WTC11 (cell line): ENCODE measurements around the gene DHRS7. TPM values are rescaled to one million over a fixed set of nuclear protein-coding genes. Genes with fewer than 3 reads are reported as not detected.

Experiments
- ATAC-seq: fragments of 200-7000 bp; cut with Tn5 transposase; 2 replicates; pipeline ENCODE4 v1.10.0; 2021; ENCODE audit warnings: mild to moderate bottlenecking, moderate library complexity
- CTCF ChIA-PET: fragments of 300-600 bp; sonication (Branson Sonifier 250); formaldehyde crosslinking; loops from one replicate; lab custom pipeline; 2021; ENCODE audit warnings: antibody characterized with exemption; lab: Charles Lee
- POLR2A ChIA-PET: fragments of 350-600 bp; sonication (Branson Sonifier 250); formaldehyde crosslinking; loops from one replicate; lab custom pipeline; 2021; ENCODE audit warnings: antibody characterized with exemption; lab: Charles Lee
- DNase-seq: peaks from one replicate; pipeline ENCODE4 v3.0.0; 2021; ENCODE audit warnings: low spot score
- H3K27ac Mint-ChIP-seq: 2 replicates; pipeline ENCODE4 v1.8.0; 2021; ENCODE audit warnings: mixed read lengths
- H3K27me3 Mint-ChIP-seq: 2 replicates; pipeline ENCODE4 v1.8.0; 2021; ENCODE audit warnings: low read depth, mild to moderate bottlenecking, moderate library complexity, mixed read lengths
- H3K36me3 Mint-ChIP-seq: 2 replicates; pipeline ENCODE4 v1.8.0; 2021; ENCODE audit warnings: mixed read lengths
- H3K4me1 Mint-ChIP-seq: 2 replicates; pipeline ENCODE4 v1.8.0; 2022; ENCODE audit warnings: mixed read lengths
- H3K4me3 Mint-ChIP-seq: 2 replicates; pipeline ENCODE4 v1.8.0; 2021; ENCODE audit warnings: mild to moderate bottlenecking, moderate library complexity, mixed read lengths
- H3K9me3 Mint-ChIP-seq: 2 replicates; pipeline ENCODE4 v1.8.0; 2021; ENCODE audit warnings: mixed read lengths
- ATF6 ChIP-seq: sonication (generic); formaldehyde crosslinking; IDR thresholded peaks from 2 replicates; pipeline ENCODE4 v1.8.1; 2023; ENCODE audit warnings: mild to moderate bottlenecking, missing genetic modification reagents
- FOXJ3 ChIP-seq: sonication (generic); formaldehyde crosslinking; IDR thresholded peaks from 2 replicates; pipeline ENCODE4 v1.9.0; 2021; ENCODE audit warnings: missing genetic modification reagents, mild to moderate bottlenecking, borderline replicate concordance
- NFATC4 ChIP-seq: fragments of 250-450 bp; sonication (Bioruptor Pico); IDR thresholded peaks from 2 replicates; pipeline ENCODE4 v1.9.0; 2021; ENCODE audit warnings: mild to moderate bottlenecking
- NFYB ChIP-seq: sonication (generic); formaldehyde crosslinking; conservative IDR thresholded peaks from 2 replicates; pipeline ENCODE4 v1.8.0; 2022; ENCODE audit warnings: low read depth, missing genetic modification reagents
- NR2C2 ChIP-seq: sonication (generic); formaldehyde crosslinking; IDR thresholded peaks from 2 replicates; pipeline ENCODE4 v1.8.0; 2022; ENCODE audit warnings: mild to moderate bottlenecking, missing genetic modification reagents
- NR3C1 ChIP-seq: sonication (generic); formaldehyde crosslinking; conservative IDR thresholded peaks from 2 replicates; pipeline ENCODE4 v1.8.1; 2023; ENCODE audit warnings: low read depth, mild to moderate bottlenecking, missing genetic modification reagents
- PRDM15 ChIP-seq: sonication (generic); formaldehyde crosslinking; IDR thresholded peaks from 2 replicates; pipeline ENCODE4 v1.8.0; 2022; ENCODE audit warnings: missing genetic modification reagents
- PRRX2 ChIP-seq: fragments of 250-450 bp; sonication (Bioruptor Pico); IDR thresholded peaks from 2 replicates; pipeline ENCODE4 v1.8.0; 2021; ENCODE audit warnings: mild to moderate bottlenecking
- RELA ChIP-seq: sonication (generic); formaldehyde crosslinking; IDR thresholded peaks from 2 replicates; pipeline ENCODE4 v1.8.1; 2022; ENCODE audit warnings: missing genetic modification reagents, mild to moderate bottlenecking, borderline replicate concordance
- TCF7 ChIP-seq: sonication (generic); formaldehyde crosslinking; IDR thresholded peaks from 2 replicates; pipeline ENCODE4 v1.8.0; 2022; ENCODE audit warnings: mild to moderate bottlenecking, low read depth, missing genetic modification reagents, moderate library complexity
- USF2 ChIP-seq: sonication (generic); formaldehyde crosslinking; IDR thresholded peaks from 2 replicates; pipeline ENCODE4 v1.8.1; 2023; ENCODE audit warnings: mild to moderate bottlenecking, missing genetic modification reagents, moderate library complexity
- ZNF232 ChIP-seq: sonication (generic); formaldehyde crosslinking; IDR thresholded peaks from 2 replicates; pipeline ENCODE4 v1.8.0; 2022; ENCODE audit warnings: mild to moderate bottlenecking, missing genetic modification reagents
- ZNF281 ChIP-seq: sonication (generic); formaldehyde crosslinking; IDR thresholded peaks from 2 replicates; pipeline ENCODE4 v1.8.0; 2023; ENCODE audit warnings: mild to moderate bottlenecking, missing genetic modification reagents
- total RNA-seq: library from RNA; stranded (reverse); gene quantifications from 3 replicates; pipeline ENCODE4 v1.2.3, GENCODE V29; 2021

The DHRS7 gene
- total RNA-seq, 1 experiment from 2014 or later = 39.9 TPM

DNA sequence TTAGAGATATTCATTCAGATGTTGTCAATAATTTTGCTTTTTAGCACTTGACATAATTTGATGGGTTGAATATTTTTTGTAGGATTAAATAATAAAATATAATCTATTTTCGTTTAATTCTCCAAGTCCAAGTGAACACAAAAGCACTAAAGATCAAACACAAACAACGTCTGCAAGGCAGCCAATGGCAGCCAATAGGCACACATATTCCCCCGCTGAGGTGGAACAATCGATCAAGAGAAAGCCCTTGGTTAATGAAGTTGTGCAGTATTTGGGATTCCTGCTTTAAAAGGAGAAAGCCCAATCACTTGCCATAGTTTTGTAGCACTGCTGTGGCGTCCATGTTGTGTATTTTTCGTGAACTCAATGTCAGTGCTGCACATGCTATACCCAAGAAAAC lies 1.5 kb downstream of the DHRS7 start:
- Mint-ChIP-seq H3K27me3 (peaks cover 6% of the 10 kb centered on the region), H3K9me3 (no peaks in the 10 kb centered on the region), H3K27ac (no peak overlapping the region), H3K36me3 (no peaks in the 10 kb centered on the region), H3K4me3 (peak overlapping the region; percentile 97), H3K4me1 (peaks cover 37% of the 10 kb centered on the region)
- CTCF ChIA-PET = interaction anchor here (2.2 kb wide), 1 partner anchor 21 kb away, joined by 14 read pairs; no protein-coding TSS in a partner anchor
- ATAC-seq (no peak), DNase-seq (no peak)
- TF ChIP-seq TCF7 (CRISPR knock-in tag) = no peak
- no peak for TF ChIP-seq ZNF281
- no peak for TF ChIP-seq ATF6 (CRISPR knock-in tag)
- TF ChIP-seq RELA = no peak
- no peak for TF ChIP-seq NR3C1 (CRISPR knock-in tag)
- TF ChIP-seq PRDM15 (CRISPR knock-in tag) = no peak
- no peak for TF ChIP-seq NR2C2 (CRISPR knock-in tag)
- TF ChIP-seq NFATC4 = no peak
- TF ChIP-seq NFYB (CRISPR knock-in tag) = no peak
- no peak for TF ChIP-seq PRRX2 (CRISPR knock-in tag)
- no peak for TF ChIP-seq ZNF232 (CRISPR knock-in tag)
- POLR2A ChIA-PET = interaction anchor here (1.8 kb wide), 1 partner anchor 9 kb away, joined by 6 read pairs; no protein-coding TSS in a partner anchor

- no peaks in the 10 kb centered on the region for H3K36me3 Mint-ChIP-seq
- H3K27ac Mint-ChIP-seq = peak overlapping the region; percentile 43
- POLR2A ChIA-PET = no interaction called here
Observed at GRCh38 chr14:60161196-60162107, 3.7 kb downstream of the DHRS7 start.

More at GRCh38 chr14:60161196-60162107, 3.7 kb downstream of the DHRS7 start:
- Mint-ChIP-seq H3K27me3 (peaks cover 6% of the 10 kb centered on the region), H3K9me3 (no peaks in the 10 kb centered on the region), H3K4me3 (no peak overlapping the region), H3K4me1 (peaks cover 37% of the 10 kb centered on the region)
- ATAC-seq (peak; percentile 9), DNase-seq (no peak)
- TF ChIP-seq USF2 (CRISPR knock-in tag) = peak; percentile 60; the same call in 1 of the 2 replicates
- no peak for TF ChIP-seq FOXJ3 (CRISPR knock-in tag)
- CTCF ChIA-PET = interaction anchor here (0.7 to 1.0 kb wide), 2 partner anchors 22 to 27 kb away, joined by 4 read pairs; no protein-coding TSS in a partner anchor
